ENCODE measurements around the gene ANXA2. TPM values are rescaled to one million over a fixed set of nuclear protein-coding genes. Genes with fewer than 3 reads are reported as not detected.

The ANXA2 gene
- total RNA-seq, 1 experiment from 2014 or later = 2,114 TPM

GRCh38 chr15:60372756-60373155, 25.0 kb downstream of the ANXA2 start:
- TF ChIP-seq EZH2phosphoT487 (IDR thresholded peaks at IDR 0.05; ENCODE audit: borderline replicate concordance, low read length) = no peak
- intact Hi-C loops (cut with micrococcal nuclease) = no loop called here
- Histone ChIP-seq H3K9me3 (ENCODE audit: low read length) (no peaks in the 10 kb centered on the region), H3K4me3 (ENCODE audit: low read length) (no peak overlapping the region), H3K9ac (ENCODE audit: low read length) (peak overlapping the region; percentile 80), H3K79me2 (ENCODE audit: low read length) (peaks cover 69% of the 10 kb centered on the region), H3K36me3 (ENCODE audit: low read depth, low read length) (peaks cover 66% of the 10 kb centered on the region), H3F3A (ENCODE audit: low read length, unreplicated experiment) (peaks cover 43% of the 10 kb centered on the region), H3K4me2 (ENCODE audit: low read length) (peak overlapping the region; percentile 71), H3K27ac (ENCODE audit: low read length) (peak overlapping the region; percentile 98), H3K9me2 (replicated peaks; ENCODE audit: low read length) (no peaks in the 10 kb centered on the region), H3K27me3 (ENCODE audit: low read length) (no peaks in the 10 kb centered on the region), H2AFZ (ENCODE audit: low read length) (no peak overlapping the region), H4K20me1 (ENCODE audit: low read length) (peaks cover 12% of the 10 kb centered on the region), H3K4me1 (ENCODE audit: insufficient read depth, low read length) (peaks cover 83% of the 10 kb centered on the region)
- ChIA-PET POLR2A (ENCODE audit: unreplicated experiment) (interaction anchor here (0.6 kb wide), 2 partner anchors 29 to 1000 kb away, joined by 3 to 15 read pairs; partner anchors contain the start of gene MYO1E), CTCF (interaction anchor here (0.5 kb wide), 1 partner anchor 44 kb away, joined by 3 read pairs; no protein-coding TSS in a partner anchor)
- ATAC-seq = peak; percentile 2; the same call in 1 of the 2 replicates
- peak; percentile 38 for DNase-seq
- no TSS peak for BruUV-seq (replicated peaks)

GRCh38 chr15:60372227-60372626, 25.6 kb downstream of the ANXA2 start:
- TF ChIP-seq EZH2phosphoT487 (IDR thresholded peaks at IDR 0.05; ENCODE audit: borderline replicate concordance, low read length) (no peak), EZH2 (IDR thresholded peaks at IDR 0.05; ENCODE audit: low read length, unreplicated experiment) (no peak)
- TF ChIP-seq, protein P1, sequence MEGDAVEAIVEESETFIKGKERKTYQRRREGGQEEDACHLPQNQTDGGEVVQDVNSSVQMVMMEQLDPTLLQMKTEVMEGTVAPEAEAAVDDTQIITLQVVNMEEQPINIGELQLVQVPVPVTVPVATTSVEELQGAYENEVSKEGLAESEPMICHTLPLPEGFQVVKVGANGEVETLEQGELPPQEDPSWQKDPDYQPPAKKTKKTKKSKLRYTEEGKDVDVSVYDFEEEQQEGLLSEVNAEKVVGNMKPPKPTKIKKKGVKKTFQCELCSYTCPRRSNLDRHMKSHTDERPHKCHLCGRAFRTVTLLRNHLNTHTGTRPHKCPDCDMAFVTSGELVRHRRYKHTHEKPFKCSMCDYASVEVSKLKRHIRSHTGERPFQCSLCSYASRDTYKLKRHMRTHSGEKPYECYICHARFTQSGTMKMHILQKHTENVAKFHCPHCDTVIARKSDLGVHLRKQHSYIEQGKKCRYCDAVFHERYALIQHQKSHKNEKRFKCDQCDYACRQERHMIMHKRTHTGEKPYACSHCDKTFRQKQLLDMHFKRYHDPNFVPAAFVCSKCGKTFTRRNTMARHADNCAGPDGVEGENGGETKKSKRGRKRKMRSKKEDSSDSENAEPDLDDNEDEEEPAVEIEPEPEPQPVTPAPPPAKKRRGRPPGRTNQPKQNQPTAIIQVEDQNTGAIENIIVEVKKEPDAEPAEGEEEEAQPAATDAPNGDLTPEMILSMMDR (conservative IDR thresholded peaks at IDR 0.05; ENCODE audit: low read depth, low read length) = no peak
- POLR2A ChIA-PET (ENCODE audit: unreplicated experiment) = interaction anchor here (0.6 kb wide), 2 partner anchors 30 to 1000 kb away, joined by 3 to 15 read pairs; partner anchors contain the start of gene MYO1E
- Histone ChIP-seq H3K4me2 (ENCODE audit: low read length) (peak overlapping the region; percentile 71), H3K9me2 (replicated peaks; ENCODE audit: low read length) (no peaks in the 10 kb centered on the region), H3K4me1 (ENCODE audit: insufficient read depth, low read length) (peaks cover 77% of the 10 kb centered on the region), H3K4me3 (ENCODE audit: low read length) (no peak overlapping the region), H3K9ac (ENCODE audit: low read length) (peak overlapping the region; percentile 80), H3K27me3 (ENCODE audit: low read length) (no peaks in the 10 kb centered on the region), H4K20me1 (ENCODE audit: low read length) (peaks cover 12% of the 10 kb centered on the region), H3K79me2 (ENCODE audit: low read length) (peaks cover 63% of the 10 kb centered on the region), H3F3A (ENCODE audit: low read length, unreplicated experiment) (peaks cover 43% of the 10 kb centered on the region), H2AFZ (ENCODE audit: low read length) (no peak overlapping the region), H3K27ac (ENCODE audit: low read length) (peak overlapping the region; percentile 98), H3K36me3 (ENCODE audit: low read depth, low read length) (peaks cover 62% of the 10 kb centered on the region), H3K9me3 (ENCODE audit: low read length) (no peaks in the 10 kb centered on the region)
- no TSS peak for BruUV-seq (replicated peaks)
- ATAC-seq (no peak), DNase-seq (no peak)
- intact Hi-C loops (cut with micrococcal nuclease) = no loop called here
- CTCF ChIA-PET = no interaction called here

- Histone ChIP-seq H3K27ac (ENCODE audit: low read length) (peak overlapping the region; percentile 98), H3K9me3 (ENCODE audit: low read length) (no peaks in the 10 kb centered on the region), H3K79me2 (ENCODE audit: low read length) (peaks cover 55% of the 10 kb centered on the region), H3K27me3 (ENCODE audit: low read length) (no peaks in the 10 kb centered on the region), H3K9me2 (replicated peaks; ENCODE audit: low read length) (no peaks in the 10 kb centered on the region), H3K9ac (ENCODE audit: low read length) (peak overlapping the region; percentile 80), H3F3A (ENCODE audit: low read length, unreplicated experiment) (peaks cover 43% of the 10 kb centered on the region), H3K4me1 (ENCODE audit: insufficient read depth, low read length) (peaks cover 69% of the 10 kb centered on the region), H3K4me2 (ENCODE audit: low read length) (peak overlapping the region; percentile 76), H3K4me3 (ENCODE audit: low read length) (peak overlapping the region; percentile 40), H4K20me1 (ENCODE audit: low read length) (peaks cover 12% of the 10 kb centered on the region; the same call in 1 of the 2 replicates), H3K36me3 (ENCODE audit: low read depth, low read length) (peaks cover 53% of the 10 kb centered on the region), H2AFZ (ENCODE audit: low read length) (no peak overlapping the region)
- DNase-seq (peak; percentile 97), ATAC-seq (peak; percentile 25)
- CTCF ChIA-PET = no interaction called here
- POLR2A ChIA-PET (ENCODE audit: unreplicated experiment) = no interaction called here
- no peak for TF ChIP-seq EZH2phosphoT487 (IDR thresholded peaks at IDR 0.05; ENCODE audit: borderline replicate concordance, low read length)
- TF ChIP-seq EZH2 (IDR thresholded peaks at IDR 0.05; ENCODE audit: low read length, unreplicated experiment) = no peak
- TF ChIP-seq, protein P1 (conservative IDR thresholded peaks at IDR 0.05; ENCODE audit: low read depth, low read length) = no peak
- BruUV-seq (replicated peaks) = TSS peak; percentile 21
- intact Hi-C loops (cut with micrococcal nuclease) = loop anchor here (2.0 kb wide), 1 partner anchor 21 kb away; no protein-coding TSS in a partner anchor
Measured at GRCh38 chr15:60371175-60372051, 26.4 kb downstream of the ANXA2 start.
